ENCODE results near the gene ACOXL.
"Not testable (repeated sequence)": the region's sequence is repeated elsewhere in the genome, so short reads cannot be mapped to it uniquely, and the experiment has no call there.

The ACOXL gene

GRCh38 chr2:110732422-110733413 is at the start of gene ACOXL:
TSS of gene ACOXL (plus strand) at chr2:110732573. CDS start at chr2:110768390, 35,817 bp downstream.
- no peak for DNase-seq (ENCODE audit: low read depth)

- no peak for DNase-seq (ENCODE audit: low read depth)
These were observed 49.5 kb upstream of the ACOXL start for GRCh38 chr2:110682872-110683271.

GRCh38 chr2:110687775-110688484 is 44.4 kb upstream of the ACOXL start:
- DNase-seq (ENCODE audit: low read depth): not testable (repeated sequence)

- no peak for DNase-seq (ENCODE audit: low read depth)
These were observed 43.7 kb upstream of the ACOXL start for GRCh38 chr2:110688594-110689091.

GRCh38 chr2:110690083-110690965 is 42.0 kb upstream of the ACOXL start:
- DNase-seq (ENCODE audit: low read depth): no peak

- DNase-seq (ENCODE audit: low read depth): no peak
These were observed 40.6 kb upstream of the ACOXL start for GRCh38 chr2:110691612-110692258.

- not testable (repeated sequence) for DNase-seq (ENCODE audit: low read depth)
These were observed 37.1 kb upstream of the ACOXL start for GRCh38 chr2:110695146-110695898.

- not testable (repeated sequence) for DNase-seq (ENCODE audit: low read depth)
These were observed 34.1 kb upstream of the ACOXL start for GRCh38 chr2:110698253-110698652.

GRCh38 chr2:110702514-110703380 is 29.6 kb upstream of the ACOXL start:
- no peak for DNase-seq (ENCODE audit: low read depth)

GRCh38 chr2:110707386-110707965 is 24.9 kb upstream of the ACOXL start:
- DNase-seq (ENCODE audit: low read depth): no peak

- DNase-seq (ENCODE audit: low read depth): no peak
These were observed 23.9 kb upstream of the ACOXL start for GRCh38 chr2:110708455-110708854.

- no peak for DNase-seq (ENCODE audit: low read depth)
These were observed 19.6 kb upstream of the ACOXL start for GRCh38 chr2:110712737-110713136.

- no peak for DNase-seq (ENCODE audit: low read depth)
These were observed 18.6 kb upstream of the ACOXL start for GRCh38 chr2:110713513-110714362.

- DNase-seq (ENCODE audit: low read depth): no peak
These were observed 17.7 kb upstream of the ACOXL start for GRCh38 chr2:110714452-110715224.

GRCh38 chr2:110716959-110717645 is 15.3 kb upstream of the ACOXL start:
- DNase-seq (ENCODE audit: low read depth): no peak

GRCh38 chr2:110717734-110718133 is 14.6 kb upstream of the ACOXL start:
- DNase-seq (ENCODE audit: low read depth): no peak

GRCh38 chr2:110718382-110718781 is 14.0 kb upstream of the ACOXL start:
- no peak for DNase-seq (ENCODE audit: low read depth)
